ENCODE results near the gene HPSE2. TPM values are rescaled to one million over a fixed set of nuclear protein-coding genes. Genes with fewer than 3 reads are reported as not detected.

The HPSE2 gene
- total and polyA plus RNA-seq, 2 experiments from 2014 or later, result not detected

DNA sequence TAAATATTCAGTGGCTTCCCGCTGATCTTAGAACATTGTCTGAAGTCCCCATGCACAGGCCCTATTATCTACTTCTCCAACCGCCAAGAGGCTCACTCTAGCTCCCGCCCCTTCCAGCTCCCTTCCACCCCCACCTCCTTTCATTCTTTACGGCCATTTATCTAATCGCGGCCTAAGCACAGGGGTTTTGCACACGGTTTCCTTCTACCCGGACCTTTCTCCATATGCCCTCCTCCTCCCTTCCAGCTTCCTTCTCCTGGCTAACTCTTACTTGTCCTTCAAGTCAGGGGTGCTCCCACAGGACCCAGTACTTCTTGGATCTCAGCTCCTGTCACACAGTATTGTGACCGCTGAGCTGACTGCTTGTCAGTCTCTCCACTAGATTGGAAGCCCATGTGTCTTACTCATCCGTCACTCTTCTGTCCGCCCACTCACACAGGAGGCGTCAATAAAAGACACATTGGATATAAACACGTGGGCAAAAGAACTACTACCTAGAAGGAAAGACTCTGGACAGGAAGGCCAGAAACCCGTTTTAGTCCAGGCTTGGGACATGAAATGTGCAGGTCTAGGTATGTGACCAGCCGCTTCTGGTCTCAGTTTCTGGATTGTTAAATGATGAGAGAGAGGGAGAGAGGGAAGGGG, 768.7 kb downstream of the HPSE2 start:
- 59 to 62% methylated on average over 15 of the region's 15 CpGs for WGBS, 2 experiments (ENCODE audit: low coverage in 1 of 2, low lambda C conversion rate in 2 of 2, missing lambda C conversion rate in 2 of 2)
- H3K4me3 ChIP-seq, result no peak overlapping the region
- in situ Hi-C loops (cut with MboI), result loop anchor here (10.0 kb wide), 1 partner anchor 788 kb away; no protein-coding TSS in a partner anchor

DNA sequence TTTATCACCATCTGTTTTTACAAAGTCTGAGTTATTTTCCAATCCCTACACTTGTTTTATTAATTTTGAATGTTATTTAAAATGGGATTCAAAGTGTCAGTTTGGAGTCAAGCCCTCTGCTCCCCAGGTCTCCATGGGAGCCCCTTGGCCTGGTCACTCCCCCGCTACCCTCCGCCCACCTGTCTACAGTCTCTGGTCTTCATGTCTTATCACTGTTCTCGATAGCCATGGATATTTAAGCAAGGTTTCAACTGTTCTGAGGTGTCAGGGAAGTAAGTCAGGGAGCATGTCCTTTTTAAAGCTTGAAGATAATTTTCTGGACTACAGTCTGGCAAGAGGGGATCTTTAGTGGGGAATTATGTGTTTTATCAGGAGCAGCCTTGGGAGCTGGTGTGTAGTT, 769.8 kb downstream of the HPSE2 start:
- no peak for TF ChIP-seq EZH2 (IDR thresholded peaks at IDR 0.05; ENCODE audit: insufficient read depth, poor library complexity, severe bottlenecking)
- no peak for TF ChIP-seq EZH2phosphoT487 (IDR thresholded peaks at IDR 0.05; ENCODE audit: insufficient read depth, low read depth)
- no peaks in the 10 kb centered on the region for H3K9me2 ChIP-seq (ENCODE audit: insufficient read depth)
- 85 to 94% methylated on average over 3 of the region's 3 CpGs for WGBS, 2 experiments (ENCODE audit: low coverage in 1 of 2, low lambda C conversion rate in 2 of 2, missing lambda C conversion rate in 2 of 2)

More for the DNA sequence above, 768.7 kb downstream of the HPSE2 start:
- Histone ChIP-seq H3K4me1 (ENCODE audit: insufficient read depth) (no peaks in the 10 kb centered on the region; the same call in 1 of the 2 replicates), H4K20me1 (ENCODE audit: insufficient read depth) (no peaks in the 10 kb centered on the region), H3F3A (ENCODE audit: insufficient read depth) (no peaks in the 10 kb centered on the region), H3K4me2 (ENCODE audit: unreplicated experiment) (no peak overlapping the region), H3K27ac (no peak overlapping the region), H3K27me3 (replicated peaks; ENCODE audit: insufficient read depth) (no peaks in the 10 kb centered on the region), H2AFZ (peak overlapping the region; percentile 91), H3K36me3 (ENCODE audit: low read depth) (no peaks in the 10 kb centered on the region), H3K9ac (0 out of 2 replicates have a peak overlapping the region, but pooled peaks have one; percentile 54), H3K79me2 (ENCODE audit: insufficient read depth) (no peaks in the 10 kb centered on the region), H3K9me3 (ENCODE audit: low read depth) (no peaks in the 10 kb centered on the region), H3K9me2 (ENCODE audit: insufficient read depth) (no peaks in the 10 kb centered on the region)
- no peak for DNase-seq
- TF ChIP-seq EZH2phosphoT487 (IDR thresholded peaks at IDR 0.05; ENCODE audit: insufficient read depth, low read depth) (no peak), EZH2 (IDR thresholded peaks at IDR 0.05; ENCODE audit: insufficient read depth, poor library complexity, severe bottlenecking) (no peak)

DNA sequence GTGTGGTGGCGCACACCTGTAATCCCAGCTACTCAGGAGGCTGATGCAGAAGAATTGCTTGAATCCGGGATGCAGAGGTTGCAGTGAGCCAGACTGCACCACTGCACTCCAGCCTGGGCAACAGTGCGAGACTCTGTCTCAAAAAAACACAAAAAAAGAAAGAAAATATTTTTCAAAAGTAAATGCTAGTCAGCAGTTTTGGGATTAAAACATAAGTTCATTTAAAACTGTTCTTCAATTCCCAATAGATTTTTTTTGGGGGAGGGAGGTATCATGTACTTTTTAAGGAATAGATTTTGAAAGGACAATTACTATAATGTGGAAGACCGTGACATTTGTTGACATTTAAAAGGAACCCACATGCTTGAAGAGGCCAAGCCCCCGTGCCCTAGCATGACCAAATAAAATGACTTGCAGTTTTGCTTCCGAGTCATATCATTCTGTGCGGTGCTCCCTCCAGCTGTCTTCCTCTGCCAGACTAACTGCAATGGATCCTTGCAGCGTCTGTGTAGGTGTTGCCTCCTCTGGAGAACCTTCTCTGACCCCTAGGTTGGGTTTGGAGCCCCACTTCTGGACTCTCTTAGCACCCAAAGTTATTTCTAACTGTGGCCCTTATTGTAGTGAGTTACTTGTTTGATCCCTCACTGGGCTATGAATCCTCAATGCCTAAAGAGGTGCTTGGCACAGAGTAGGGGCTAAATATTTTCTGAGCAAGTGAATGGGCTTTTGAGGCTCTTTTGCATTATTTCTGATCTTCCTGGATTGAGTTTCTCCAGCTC, 771.5 kb downstream of the HPSE2 start:
- no peak overlapping the region for H3K4me2 ChIP-seq (ENCODE audit: unreplicated experiment)
- no peak overlapping the region for H2AFZ ChIP-seq
- H3K9me2 ChIP-seq (ENCODE audit: insufficient read depth), result no peaks in the 10 kb centered on the region
- H3K9ac ChIP-seq, result no peak overlapping the region
- no peak overlapping the region for H3K4me3 ChIP-seq
- DNase-seq, result no peak
- no peaks in the 10 kb centered on the region for H3K36me3 ChIP-seq (ENCODE audit: low read depth)
- H3K4me1 ChIP-seq (ENCODE audit: insufficient read depth), result peaks cover 9% of the 10 kb centered on the region
- in situ Hi-C loops (cut with MboI), result loop anchor here (10.0 kb wide), 1 partner anchor 791 kb away; no protein-coding TSS in a partner anchor
- H3K27me3 ChIP-seq (replicated peaks; ENCODE audit: insufficient read depth), result no peaks in the 10 kb centered on the region
- no peak overlapping the region for H3K27ac ChIP-seq
- H3K9me3 ChIP-seq (ENCODE audit: low read depth), result no peaks in the 10 kb centered on the region
- TF ChIP-seq EZH2phosphoT487 (IDR thresholded peaks at IDR 0.05; ENCODE audit: insufficient read depth, low read depth) (no peak), EZH2 (IDR thresholded peaks at IDR 0.05; ENCODE audit: insufficient read depth, poor library complexity, severe bottlenecking) (no peak)
- peaks cover 10% of the 10 kb centered on the region; the same call in 1 of the 2 replicates for H3F3A ChIP-seq (ENCODE audit: insufficient read depth)
- no peaks in the 10 kb centered on the region for H4K20me1 ChIP-seq (ENCODE audit: insufficient read depth)
- no peaks in the 10 kb centered on the region for H3K79me2 ChIP-seq (ENCODE audit: insufficient read depth)
- 78 to 84% methylated on average over 8 of the region's 8 CpGs for WGBS, 2 experiments (ENCODE audit: low coverage in 1 of 2, low lambda C conversion rate in 2 of 2, missing lambda C conversion rate in 2 of 2)

More for the DNA sequence above, 769.8 kb downstream of the HPSE2 start:
- Histone ChIP-seq H3K4me3 (no peak overlapping the region), H3K9ac (no peak overlapping the region), H3K79me2 (ENCODE audit: insufficient read depth) (no peaks in the 10 kb centered on the region), H3K4me1 (ENCODE audit: insufficient read depth) (peaks cover 5% of the 10 kb centered on the region), H3K27ac (no peak overlapping the region), H3K27me3 (replicated peaks; ENCODE audit: insufficient read depth) (no peaks in the 10 kb centered on the region), H3K4me2 (ENCODE audit: unreplicated experiment) (no peak overlapping the region), H3F3A (ENCODE audit: insufficient read depth) (peaks cover 5% of the 10 kb centered on the region; the same call in 1 of the 2 replicates), H2AFZ (no peak overlapping the region), H3K9me3 (ENCODE audit: low read depth) (no peaks in the 10 kb centered on the region), H4K20me1 (ENCODE audit: insufficient read depth) (no peaks in the 10 kb centered on the region), H3K36me3 (ENCODE audit: low read depth) (no peaks in the 10 kb centered on the region)
- in situ Hi-C loops (cut with MboI), result loop anchor here (10.0 kb wide), 1 partner anchor 789 kb away; no protein-coding TSS in a partner anchor
- no peak for DNase-seq

DNA sequence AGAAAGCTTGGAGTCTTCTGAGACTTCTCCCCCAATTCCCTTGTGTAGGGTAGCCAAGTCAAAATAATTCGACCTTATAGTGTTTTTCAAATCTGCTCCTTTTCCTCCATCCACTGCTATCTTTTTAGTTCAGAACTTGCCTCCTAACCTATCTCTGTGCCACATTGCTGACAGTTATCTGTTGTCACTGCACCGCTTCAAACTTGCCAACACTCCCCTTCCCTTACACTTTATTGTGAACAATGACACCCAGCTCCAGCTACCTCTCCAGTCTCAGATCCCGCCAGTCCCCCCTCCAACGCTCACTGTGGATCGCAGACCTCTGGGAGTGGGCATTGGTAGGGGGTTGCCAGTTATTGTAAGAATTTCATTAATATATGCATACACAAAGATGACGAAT, 772.6 kb downstream of the HPSE2 start:
- in situ Hi-C loops (cut with MboI), result loop anchor here (10.0 kb wide), 1 partner anchor 792 kb away; no protein-coding TSS in a partner anchor
- Histone ChIP-seq H3K79me2 (ENCODE audit: insufficient read depth) (no peaks in the 10 kb centered on the region), H3F3A (ENCODE audit: insufficient read depth) (peaks cover 10% of the 10 kb centered on the region; the same call in 1 of the 2 replicates), H3K9me2 (ENCODE audit: insufficient read depth) (no peaks in the 10 kb centered on the region), H3K36me3 (ENCODE audit: low read depth) (no peaks in the 10 kb centered on the region), H3K4me1 (ENCODE audit: insufficient read depth) (peaks cover 9% of the 10 kb centered on the region), H3K9ac (no peak overlapping the region), H3K27ac (no peak overlapping the region), H2AFZ (no peak overlapping the region), H4K20me1 (ENCODE audit: insufficient read depth) (no peaks in the 10 kb centered on the region), H3K27me3 (replicated peaks; ENCODE audit: insufficient read depth) (no peaks in the 10 kb centered on the region), H3K9me3 (ENCODE audit: low read depth) (no peaks in the 10 kb centered on the region), H3K4me3 (no peak overlapping the region), H3K4me2 (ENCODE audit: unreplicated experiment) (no peak overlapping the region)
- WGBS, 2 experiments (ENCODE audit: low coverage in 1 of 2, low lambda C conversion rate in 2 of 2, missing lambda C conversion rate in 2 of 2), result 87 to 94% methylated on average over 6 of the region's 6 CpGs
- no peak for DNase-seq
- TF ChIP-seq EZH2phosphoT487 (IDR thresholded peaks at IDR 0.05; ENCODE audit: insufficient read depth, low read depth) (no peak), EZH2 (IDR thresholded peaks at IDR 0.05; ENCODE audit: insufficient read depth, poor library complexity, severe bottlenecking) (no peak)

Data from GM23248 (cell line).